A549 (cell line): Measurements from ENCODE around the gene MEDAG.

Experiments
- CTCF ChIP-seq: fragments of >200 bp; sonication (Bioruptor Twin); formaldehyde crosslinking; IDR thresholded peaks from 3 replicates; pipeline ENCODE4 v1.5.1; 2016
- PHF8 ChIP-seq: fragments of 200-600 bp; sonication (generic); IDR thresholded peaks from 2 replicates; pipeline ENCODE4 v1.6.1; 2016; ENCODE audit warnings: low read depth, mild to moderate bottlenecking, antibody characterized with exemption, moderate library complexity, borderline replicate concordance
- ZSCAN20 ChIP-seq: fragments of 250-450 bp; sonication (Bioruptor Pico); IDR thresholded peaks from 2 replicates; pipeline ENCODE4 v1.8.0; 2022; ENCODE audit warnings: mild to moderate bottlenecking, moderate library complexity
- TF ChIP-seq, protein P1 (sequence below): fragments of 450-650 bp; IDR thresholded peaks from 2 replicates; pipeline ENCODE4 v1.6.1; 2014; ENCODE audit warnings: antibody characterized with exemption

GRCh38 chr13:30934381-30934780 lies 28.3 kb downstream of the MEDAG start:
- no peak for TF ChIP-seq CTCF
- TF ChIP-seq, protein P1, sequence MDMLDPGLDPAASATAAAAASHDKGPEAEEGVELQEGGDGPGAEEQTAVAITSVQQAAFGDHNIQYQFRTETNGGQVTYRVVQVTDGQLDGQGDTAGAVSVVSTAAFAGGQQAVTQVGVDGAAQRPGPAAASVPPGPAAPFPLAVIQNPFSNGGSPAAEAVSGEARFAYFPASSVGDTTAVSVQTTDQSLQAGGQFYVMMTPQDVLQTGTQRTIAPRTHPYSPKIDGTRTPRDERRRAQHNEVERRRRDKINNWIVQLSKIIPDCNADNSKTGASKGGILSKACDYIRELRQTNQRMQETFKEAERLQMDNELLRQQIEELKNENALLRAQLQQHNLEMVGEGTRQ = no peak
- no peak for TF ChIP-seq ZSCAN20 (CRISPR knock-in tag)
- TF ChIP-seq PHF8 = no peak
